Hepatocyte (in vitro differentiated cells): Measurements from ENCODE around the gene SEC14L2.

Experiments
- EZH2 ChIP-seq: fragments of 200-600 bp; sonication (generic); IDR thresholded peaks from 2 replicates; pipeline ENCODE4 v1.6.1; 2016; ENCODE audit warnings: antibody characterized with exemption, mild to moderate bottlenecking, borderline replicate concordance
- EZH2phosphoT487 ChIP-seq: fragments of 200-600 bp; sonication (generic); IDR thresholded peaks from one replicate; pipeline ENCODE4 v1.6.1; 2018; ENCODE audit warnings: antibody characterized with exemption, mild to moderate bottlenecking, low read depth, moderate library complexity; ENCODE audit not compliant: unreplicated experiment, severe bottlenecking
- TF ChIP-seq, protein P1 (sequence below): fragments of 200-600 bp; sonication (generic); IDR thresholded peaks from 2 replicates; pipeline ENCODE4 v1.5.1; 2016; ENCODE audit warnings: antibody characterized with exemption, mild to moderate bottlenecking; ENCODE audit not compliant: poor library complexity

DNA sequence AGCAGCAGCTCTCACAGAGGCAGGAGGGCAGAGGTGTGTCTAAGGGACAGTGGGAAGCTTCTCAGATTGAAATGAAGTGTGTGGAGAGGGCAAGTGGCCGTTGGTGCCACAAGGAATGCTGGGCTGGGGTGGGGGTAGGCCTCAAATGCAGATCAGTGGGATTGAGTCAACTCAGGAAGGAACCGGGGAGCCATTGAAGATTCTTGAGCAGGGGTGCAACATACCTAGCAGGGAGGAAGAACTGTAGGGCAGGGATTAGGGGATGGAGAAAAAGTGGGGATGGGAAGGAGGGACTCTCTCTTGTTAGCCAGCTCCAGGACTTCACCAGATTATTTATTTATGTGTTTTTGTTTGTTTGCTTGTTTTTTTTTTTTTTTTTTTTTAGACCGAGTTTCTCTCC lies 2.9 kb upstream of the SEC14L2 start:
- TF ChIP-seq, protein P1, sequence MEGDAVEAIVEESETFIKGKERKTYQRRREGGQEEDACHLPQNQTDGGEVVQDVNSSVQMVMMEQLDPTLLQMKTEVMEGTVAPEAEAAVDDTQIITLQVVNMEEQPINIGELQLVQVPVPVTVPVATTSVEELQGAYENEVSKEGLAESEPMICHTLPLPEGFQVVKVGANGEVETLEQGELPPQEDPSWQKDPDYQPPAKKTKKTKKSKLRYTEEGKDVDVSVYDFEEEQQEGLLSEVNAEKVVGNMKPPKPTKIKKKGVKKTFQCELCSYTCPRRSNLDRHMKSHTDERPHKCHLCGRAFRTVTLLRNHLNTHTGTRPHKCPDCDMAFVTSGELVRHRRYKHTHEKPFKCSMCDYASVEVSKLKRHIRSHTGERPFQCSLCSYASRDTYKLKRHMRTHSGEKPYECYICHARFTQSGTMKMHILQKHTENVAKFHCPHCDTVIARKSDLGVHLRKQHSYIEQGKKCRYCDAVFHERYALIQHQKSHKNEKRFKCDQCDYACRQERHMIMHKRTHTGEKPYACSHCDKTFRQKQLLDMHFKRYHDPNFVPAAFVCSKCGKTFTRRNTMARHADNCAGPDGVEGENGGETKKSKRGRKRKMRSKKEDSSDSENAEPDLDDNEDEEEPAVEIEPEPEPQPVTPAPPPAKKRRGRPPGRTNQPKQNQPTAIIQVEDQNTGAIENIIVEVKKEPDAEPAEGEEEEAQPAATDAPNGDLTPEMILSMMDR = no peak
- TF ChIP-seq EZH2 (no peak), EZH2phosphoT487 (no peak)
